NCI-H2029 (cell line): ENCODE data around the gene RIMBP2.
"Not testable (repeated sequence)": the region's sequence is repeated elsewhere in the genome, so short reads cannot be mapped to it uniquely, and the experiment has no call there.

Experiments used
- DNase-seq: peaks from one replicate; lab custom pipeline; 2025; lab: John Stamatoyannopoulos, UW

Gene RIMBP2

DNA sequence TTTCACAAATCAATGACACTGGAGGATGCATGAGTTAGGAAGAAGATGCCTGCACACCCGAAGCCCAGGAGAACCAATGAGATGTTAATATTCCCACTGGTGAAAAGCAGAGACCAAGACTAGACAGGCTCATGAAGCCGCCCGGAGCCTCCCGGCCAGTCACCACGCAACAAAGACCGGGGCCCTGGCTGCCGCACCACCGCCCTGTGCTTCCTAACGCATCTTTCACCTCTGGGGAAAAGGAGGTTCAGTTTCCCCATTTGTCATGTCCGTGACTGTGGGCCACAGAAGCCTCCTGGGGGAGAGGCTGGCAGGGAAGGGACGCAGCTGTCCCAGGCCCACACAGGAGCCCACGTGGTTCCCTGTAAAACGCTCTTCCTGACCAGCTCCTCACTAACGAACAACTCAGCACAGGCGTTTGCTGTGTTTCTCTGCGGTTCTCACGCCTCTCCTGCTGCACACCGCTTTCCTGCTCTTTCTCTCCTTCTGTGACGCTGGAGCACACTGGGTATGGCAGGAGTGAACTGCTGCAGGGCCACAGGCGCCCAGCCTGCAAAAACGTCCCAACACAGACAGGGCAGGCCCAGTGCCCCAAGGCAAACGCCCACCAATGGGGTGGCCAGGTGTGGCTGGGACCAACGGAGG, 10.8 kb downstream of the RIMBP2 start:
- no peak for DNase-seq

DNA sequence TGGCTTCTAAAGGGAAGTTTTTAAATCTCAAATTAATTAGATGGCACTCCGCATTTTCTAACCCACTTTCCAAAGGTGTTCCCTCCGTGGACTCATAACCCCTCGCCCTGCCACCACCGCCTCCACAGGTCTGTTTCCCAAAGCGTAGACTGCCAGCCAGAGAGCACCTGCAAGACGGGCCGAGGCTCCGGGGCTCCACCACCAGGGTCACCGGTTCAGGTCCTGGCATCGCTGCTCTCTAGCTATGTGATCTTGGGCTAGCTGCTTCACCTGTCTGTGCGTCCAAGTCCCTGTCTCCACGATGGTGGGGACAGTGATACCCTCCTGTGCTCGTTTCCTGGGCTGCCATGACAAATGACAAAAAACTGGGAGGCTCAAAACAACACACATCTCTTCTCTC, 11.5 kb downstream of the RIMBP2 start:
- DNase-seq = no peak

DNA sequence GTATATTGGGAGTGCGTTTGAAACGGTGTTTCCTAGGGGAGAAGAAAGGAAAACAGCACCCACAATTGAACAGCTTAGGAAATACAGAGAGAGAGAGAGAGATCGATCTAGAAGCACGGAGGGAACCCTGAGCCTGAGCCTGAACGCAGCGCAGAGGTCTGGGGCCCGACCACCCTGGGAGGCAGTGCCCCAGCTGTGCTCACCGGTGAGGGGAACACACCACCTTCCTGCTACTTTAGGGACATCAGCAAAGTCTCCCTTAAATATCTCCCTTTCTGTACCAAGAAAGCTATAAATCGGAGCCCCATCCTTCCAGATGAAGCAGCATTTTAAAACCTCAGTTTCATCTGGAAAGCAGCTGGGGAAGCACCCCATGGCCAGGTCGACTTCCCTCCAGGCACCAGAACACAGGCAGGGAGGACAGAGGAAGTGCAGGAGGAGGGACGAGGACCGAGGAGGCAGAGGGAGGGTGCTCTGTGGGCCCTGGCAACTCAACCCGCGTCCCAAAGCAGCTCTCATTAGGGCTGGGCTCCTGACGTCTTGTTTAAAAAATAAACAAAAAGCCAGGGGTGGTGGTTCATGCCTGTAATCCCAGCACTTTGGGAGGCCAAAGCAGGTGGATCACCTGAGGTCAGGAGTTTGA, 12.2 kb downstream of the RIMBP2 start:
- no peak for DNase-seq

DNA sequence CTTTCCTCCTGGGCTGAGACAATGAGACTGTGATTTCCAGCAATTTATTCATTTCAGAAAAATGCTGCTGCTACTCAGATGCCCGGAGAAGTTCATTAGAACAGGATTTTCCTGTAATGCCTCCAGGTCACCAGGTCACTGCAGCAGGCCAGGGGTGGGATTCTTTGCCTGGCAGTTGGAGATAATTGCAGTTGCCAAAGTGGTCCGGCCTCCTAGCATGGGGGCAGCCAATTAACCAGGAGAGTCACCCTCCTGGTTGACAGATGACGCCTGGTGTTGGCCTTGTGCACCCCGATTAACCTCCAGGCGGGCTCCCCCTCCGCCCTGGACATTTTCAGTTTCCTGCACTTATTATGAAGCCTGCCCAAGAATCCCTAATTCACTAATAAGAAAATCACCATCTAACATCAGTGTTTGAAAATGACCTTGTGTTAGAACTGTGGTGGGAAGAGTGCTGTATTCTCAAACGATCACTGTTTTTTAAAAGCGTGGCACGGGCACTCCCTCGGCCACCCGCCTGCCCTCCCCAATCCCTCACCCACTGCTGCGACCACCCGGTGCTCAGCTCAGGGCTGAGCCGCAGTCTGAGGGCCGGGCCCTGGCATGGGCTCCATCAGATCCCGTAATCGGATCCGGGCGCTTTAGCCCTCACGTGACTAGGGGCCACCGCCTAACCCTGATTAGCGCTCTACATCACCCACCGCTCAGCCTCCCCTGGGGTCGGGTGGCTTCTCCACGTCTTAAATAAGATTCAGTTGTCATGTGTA, 12.9 kb downstream of the RIMBP2 start:
- DNase-seq = no peak

DNA sequence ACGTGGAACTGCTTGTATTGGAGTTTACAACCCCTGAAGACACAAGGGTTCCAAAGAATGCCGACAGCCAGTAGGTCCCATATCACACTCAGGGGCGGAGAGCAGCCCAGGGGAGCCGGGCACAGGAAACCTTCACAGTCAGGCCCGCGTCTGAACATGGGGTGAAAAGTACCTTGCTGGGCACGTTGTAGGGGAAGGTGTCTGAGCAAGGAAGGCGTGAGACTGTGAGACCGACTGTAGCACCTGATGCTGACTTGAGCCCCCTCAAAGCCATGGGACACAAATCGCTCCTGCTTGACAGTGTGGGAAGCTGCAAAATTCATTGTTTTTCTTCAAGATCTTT, 14.7 kb downstream of the RIMBP2 start:
- no peak for DNase-seq

DNA sequence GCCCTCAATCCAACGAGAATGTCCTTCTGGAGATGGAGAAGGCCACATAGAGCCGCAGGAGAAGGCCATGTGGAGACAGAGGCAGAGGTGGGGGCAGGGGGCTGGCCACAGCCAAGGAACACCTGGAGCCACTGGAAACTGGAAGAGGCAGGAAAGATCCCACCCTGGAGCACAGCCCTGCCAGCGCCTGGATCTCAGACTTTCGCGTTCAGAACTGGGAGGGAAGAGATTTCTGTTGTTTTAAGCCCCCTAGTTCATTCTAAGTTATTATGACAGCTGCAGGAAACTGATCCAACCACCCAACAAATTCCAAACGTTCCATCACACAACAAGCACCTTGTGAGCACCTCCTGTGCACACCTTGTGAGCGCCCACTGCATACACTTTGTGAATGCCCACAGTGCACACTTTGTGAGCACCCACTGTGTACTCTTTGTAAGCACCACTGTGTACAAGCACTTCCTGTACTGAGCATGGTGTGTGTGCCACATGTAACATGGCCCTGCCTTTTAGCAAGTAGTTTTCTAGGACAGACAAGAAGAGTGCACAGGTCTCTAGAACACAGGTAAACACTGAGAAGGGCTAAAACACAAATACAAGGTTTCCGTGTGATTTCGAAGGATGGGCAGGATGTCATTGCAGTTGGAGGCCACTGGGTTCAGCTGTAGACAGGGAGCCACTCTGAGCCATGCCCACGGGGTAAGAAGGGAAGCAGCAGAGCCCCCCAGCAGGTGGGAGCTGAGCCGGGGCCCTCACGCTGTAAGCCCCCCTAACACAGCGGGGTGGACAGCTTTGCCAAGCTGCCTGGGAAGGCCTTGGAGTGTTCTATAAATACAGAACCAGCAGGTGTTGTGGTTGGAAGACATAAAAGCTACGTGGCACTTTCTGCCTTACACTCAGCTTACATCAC, 15.4 kb downstream of the RIMBP2 start:
- DNase-seq = no peak

DNA sequence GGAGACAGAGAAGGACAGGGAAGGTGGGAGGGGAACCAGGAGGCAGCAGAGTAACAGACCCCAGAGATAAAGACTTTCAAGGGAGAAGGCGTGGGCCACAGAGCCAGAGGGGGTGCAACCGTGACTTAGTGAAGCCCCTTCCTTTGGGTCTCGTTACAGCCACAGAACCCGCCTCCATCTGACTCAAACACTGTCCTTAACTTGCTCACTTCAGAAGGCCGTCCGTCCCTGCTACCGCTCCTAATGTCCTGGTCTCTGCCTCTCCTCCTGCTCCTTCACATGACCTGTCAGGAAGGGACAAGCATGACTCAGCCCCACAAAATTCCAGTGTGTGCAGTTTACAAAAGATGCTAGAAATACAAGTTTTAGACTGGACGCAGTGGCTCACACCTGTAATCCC, 18.0 kb downstream of the RIMBP2 start:
- DNase-seq = no peak

DNA sequence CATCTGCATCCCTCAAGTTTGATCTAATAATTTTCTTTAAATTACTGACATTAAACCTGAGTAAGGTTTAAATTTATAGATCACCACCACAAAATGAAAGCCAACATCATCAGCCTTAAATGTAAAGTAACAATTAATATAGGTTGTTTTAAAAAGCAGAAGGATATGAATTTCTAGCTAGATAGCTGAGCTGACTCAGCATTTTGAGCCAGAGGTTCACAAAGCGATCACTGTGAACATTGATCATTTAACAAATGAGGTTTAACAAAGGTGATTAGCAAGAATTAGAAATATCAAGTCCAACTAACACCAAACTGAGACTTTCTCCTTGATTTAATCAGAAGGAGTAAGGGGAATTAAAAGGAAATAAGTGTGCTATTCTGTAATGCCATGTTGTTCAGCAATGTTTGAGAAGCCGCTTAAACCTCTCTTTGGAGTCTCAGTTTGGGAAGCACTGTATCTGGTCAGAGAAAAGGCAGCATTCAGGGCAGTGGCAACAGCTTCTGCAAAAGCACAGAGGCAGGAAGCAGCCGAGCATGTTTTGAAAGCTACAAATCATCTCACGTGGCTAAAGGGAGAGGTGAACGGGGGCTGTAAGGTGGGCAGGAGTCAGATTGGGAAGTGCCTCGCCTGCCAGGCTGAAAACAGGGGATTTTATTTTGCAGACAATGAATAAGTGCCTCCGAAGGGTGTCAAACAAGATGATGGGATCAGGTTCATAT, 19.6 kb downstream of the RIMBP2 start:
- no peak for DNase-seq

DNA sequence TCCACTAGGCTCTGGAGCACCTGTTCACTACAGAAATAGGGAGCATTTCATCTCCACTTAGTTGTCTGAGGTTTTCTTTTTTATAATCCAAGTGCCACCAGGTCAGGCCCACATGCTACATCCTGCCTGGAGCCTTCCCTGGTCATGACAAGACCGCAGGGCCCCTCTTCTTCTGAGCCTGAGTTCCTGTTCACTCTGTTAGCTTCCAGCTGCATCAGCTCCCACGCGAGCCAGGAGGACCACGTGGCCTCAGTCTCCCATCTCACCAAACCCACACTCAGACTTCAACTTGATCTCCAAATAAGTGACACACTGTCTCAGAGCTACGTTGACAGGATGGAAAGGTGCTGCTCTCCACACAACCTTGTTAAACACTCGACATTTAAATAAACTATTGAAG, 21.0 kb downstream of the RIMBP2 start:
- no peak for DNase-seq

DNA sequence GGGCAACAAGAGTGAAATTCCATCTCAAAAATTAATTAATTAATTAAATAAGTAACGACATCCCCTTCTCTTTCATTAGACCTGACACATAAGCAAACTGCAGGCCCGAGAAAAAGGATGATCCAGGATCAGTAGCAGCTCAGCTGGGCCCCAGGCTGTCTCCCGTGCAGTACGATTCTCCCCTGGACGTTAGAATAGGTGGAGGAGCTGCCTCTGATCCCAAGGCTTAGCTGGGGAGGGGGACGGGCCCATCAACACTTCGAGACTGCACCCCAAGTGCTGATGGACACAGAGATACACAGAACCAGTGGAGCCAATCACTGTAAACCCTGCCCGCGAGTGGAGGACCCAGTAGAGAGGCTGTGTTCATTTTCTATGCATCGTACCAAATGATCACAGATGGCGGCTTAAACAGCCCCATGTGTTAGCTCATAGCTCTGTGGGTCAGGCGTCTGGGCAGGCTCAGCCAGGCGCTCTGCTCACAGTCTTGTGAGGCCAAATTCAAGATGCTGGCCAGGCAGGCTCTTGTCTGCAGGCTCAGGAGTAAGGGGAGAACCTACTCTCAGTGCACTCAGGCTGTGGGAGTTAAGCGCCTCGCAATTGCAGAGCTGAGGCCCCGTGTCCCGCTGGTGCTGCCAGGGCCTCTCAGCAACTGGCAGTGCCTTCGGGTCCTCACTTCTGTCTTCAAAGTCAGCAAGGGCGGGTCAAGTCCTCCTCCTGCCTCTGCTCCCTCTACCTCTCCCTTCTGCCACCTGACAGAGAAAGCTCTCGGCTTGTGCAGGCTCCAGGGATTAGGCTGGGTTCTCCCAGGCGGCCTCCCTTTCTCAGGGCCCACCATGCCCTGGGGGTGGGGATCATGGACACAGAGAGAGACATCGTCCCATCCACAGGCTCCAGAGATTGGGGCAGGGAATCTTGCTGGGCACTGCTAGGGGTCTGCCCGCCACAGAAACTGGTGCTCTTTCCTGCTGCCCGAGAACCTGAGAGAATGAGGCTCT, 26.4 kb downstream of the RIMBP2 start:
- DNase-seq = no peak

DNA sequence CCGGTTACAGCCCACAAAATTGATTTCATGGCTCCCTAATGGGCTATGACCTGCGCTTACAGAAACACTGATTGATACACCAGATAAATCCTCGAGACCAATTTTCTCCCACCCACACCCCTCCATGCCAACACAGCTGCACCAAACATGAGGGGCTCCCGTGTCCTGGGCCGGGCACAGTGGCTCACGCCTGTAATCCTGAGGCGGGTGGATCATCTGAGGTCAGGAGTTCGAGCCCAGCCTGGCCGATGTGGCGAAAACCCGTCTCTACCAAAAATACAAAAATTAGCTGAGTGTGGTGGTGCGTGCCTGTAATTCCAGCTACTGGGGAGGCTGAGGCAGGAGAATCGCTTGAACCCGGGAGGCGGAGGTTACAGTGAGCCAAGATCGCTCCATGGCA, 27.1 kb downstream of the RIMBP2 start:
- DNase-seq = not testable (repeated sequence)

DNA sequence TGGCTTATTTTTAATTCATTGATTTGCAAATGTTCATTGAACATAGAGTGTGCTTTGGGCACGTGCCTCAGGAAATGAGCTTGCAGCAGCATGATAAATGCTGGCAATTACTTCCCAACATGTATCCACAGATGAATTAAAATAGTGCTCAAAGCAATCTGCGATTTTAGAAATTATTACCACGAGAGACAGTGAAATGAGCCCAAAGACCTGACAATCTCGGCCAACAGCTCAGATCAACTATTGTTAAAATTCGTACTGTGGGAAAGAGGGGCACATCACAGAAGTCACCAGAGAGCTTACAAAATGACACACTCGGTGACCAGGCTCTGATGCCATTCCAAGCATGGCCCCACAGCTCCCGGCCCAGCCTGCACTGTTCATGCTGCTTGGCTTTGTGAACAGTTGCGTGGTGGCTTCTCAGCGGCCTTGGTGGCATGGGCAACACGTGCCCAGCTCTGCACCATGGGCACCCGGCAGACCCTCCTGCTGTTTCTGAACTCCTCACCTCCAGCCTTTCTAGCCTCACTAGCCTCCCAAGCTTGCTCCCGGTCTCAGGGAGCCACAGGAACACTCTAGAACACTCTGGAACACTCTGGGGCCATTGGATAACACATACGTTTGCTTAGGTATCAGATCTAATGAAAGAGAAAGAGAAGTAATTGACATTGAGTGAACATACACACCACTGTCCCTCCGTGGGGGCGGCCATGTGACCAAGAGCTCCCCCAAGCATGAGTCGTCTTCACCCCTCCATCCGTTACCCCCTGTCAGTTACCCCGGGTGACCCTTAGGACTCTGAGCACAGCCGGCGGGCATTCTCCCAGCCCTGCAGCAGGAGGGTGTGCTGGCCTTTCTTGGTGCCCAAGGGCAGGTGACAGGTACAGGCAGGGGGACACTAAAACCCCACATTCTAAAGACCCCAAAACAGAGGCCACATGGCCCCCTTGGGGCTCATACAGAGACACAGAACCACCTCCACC, 28.0 kb downstream of the RIMBP2 start:
- DNase-seq = no peak

DNA sequence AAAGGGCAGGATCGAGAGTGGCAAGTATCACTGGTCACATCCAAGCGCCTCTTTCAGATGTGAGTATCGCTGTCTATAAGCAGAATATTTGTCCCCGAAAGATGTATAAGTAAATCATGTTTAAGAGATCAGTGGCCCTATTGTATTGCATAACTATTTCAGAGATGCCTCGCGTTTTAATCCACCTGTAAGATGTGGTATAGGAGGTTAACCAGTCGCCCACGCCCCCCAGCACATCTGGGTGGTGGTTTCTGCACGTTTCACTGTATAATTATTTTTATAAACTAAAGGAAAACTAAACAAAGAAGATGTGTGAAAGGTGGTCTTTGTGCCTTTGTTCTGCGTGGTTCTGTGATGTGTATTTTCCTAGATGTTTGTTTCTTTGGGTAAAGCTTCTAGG, 28.9 kb downstream of the RIMBP2 start:
- no peak for DNase-seq

DNA sequence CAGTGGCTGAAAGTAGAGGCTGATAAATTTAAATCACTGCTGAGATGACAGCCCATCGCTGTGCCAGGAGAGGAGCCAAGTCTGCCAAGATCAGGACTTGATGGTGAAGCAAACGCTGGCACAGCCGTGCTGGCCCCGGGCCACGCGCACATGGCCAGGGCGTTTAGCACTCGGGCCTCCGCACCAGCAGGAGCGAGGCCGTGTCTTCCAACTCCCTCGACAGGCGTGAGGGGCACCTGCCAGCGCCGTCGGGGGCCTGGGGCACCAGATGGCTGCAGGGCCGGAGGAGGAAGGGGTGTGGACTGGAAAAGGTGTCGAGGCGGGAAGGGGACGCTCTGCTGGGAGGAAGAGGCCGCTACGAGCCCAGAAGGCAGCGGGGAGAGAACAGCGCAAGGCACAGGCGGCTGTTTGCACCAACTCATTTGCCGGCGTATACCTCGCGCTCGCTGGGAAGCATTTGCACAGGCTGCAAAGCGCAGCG, 29.5 kb downstream of the RIMBP2 start:
- DNase-seq = no peak

DNA sequence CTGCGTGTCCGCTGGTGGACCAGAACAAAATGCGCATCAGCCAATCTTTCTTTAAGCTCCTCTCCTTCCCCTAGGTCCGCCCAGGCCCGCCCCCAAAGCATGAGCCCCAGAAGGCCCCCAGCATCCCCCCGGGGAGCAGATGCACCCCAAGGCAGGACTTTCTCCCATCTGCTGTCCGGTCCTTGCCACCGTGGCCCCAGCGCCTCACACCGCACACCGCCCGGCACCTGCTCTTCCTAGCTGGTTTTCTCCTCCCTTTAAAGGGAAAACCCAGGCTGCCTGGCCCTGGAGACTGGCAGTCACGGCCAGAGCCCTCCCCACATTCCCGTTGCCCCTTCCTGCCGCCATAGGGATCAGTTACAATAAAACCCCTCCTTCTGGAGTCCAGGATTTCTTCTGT, 30.2 kb downstream of the RIMBP2 start:
- DNase-seq = no peak

DNA sequence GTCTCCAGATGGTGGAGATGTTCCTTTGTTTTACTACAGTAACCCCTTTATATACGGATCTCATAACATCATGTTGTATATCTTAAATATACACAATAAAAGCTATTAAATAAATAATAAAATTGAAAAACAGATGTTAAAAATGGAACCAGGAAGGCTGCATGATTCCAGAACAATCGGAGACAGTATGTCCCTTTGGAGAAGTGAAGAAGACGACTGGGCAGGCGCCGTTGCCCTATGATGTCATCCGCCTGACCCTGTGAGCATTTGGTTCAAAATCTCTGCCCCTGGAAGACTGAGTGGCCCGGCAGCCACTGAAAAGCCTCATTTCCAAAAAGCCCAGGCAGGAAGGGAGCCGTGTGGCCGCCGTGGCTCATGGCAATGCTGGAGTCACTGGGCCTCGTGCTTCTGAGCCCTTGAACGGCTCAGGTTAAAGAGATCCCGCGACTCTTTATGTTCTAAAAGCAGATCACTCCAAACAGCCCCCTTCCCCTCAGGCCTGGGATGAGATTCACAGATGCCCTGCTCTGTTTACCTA, 30.8 kb downstream of the RIMBP2 start:
- DNase-seq = no peak

DNA sequence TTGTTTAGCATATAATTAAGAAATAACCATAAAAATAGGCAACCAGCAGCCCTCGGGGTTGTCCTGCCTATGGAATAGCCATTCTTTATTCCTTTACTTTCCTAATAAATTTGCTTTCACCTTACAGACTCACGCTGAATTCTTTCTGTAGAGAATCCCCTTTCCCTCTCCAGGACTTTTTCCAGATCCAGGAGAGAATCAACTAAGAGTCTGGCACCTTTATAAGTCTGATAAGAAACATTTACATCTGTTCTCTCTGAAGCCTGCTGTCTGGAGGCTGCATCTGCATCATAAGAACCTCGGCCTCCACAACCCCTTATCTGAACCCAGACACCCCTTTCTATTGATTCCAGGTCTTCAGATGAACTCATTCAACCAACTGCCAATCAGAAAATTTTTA, 32.3 kb downstream of the RIMBP2 start:
- DNase-seq = no peak

DNA sequence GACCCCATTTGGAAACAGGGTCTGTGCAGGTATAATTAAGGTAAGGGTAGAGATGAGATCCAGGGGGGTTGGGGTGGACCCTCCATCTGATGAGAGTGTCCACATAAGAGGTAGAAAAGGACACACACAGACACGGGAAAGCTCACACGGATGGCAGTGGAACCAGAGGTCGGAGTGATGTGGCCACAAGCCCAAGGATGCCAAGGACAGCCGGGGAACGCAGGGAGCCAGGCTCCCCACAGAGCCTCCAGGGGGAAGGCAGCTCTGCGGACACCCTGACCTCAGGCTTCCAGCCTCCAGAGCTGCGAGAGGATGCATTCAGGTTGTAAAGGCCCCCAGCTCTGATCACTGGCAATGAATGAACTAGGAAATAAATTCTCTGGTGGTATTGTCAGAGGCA, 33.0 kb downstream of the RIMBP2 start:
- DNase-seq = no peak

DNA sequence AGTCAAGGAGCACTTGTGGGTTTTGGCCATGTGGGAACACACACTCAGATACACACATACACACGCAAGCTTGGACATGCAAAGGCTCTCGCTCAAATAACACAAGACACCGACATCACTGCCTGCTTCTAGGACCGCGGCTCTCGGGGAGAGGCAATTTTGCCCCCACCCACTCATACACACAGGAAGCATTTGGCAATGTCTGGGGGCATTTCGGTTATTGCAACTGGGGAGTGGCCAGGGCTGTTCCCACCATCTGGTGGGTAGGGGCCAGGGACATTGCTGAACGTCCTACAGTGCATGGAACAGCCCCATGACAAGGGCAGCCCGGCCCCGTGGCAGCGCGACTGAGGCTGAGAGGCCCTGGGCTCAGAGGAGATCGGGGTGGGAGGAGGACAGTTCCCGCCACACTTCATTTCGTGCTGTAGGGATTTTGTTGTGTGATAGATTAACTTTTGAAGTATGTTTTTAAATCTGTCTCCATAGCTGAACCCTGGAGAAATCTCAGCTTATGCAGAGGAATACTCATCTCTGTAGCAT, 35.6 kb downstream of the RIMBP2 start:
- DNase-seq = no peak
